Mononuclear cell (primary cell): Measurements from ENCODE around the gene SEPTIN14. TPM values are rescaled to one million over a fixed set of nuclear protein-coding genes. Genes with fewer than 3 reads are reported as not detected.

Experiments
- total RNA-seq: library from RNA; depleted of rRNA; stranded (reverse); fragments of >200 nt; gene quantifications from one replicate; pipeline ENCODE4 v1.2.3, GENCODE V29; 2012

SEPTIN14 gene
- total RNA-seq, 1 donor, result not detected

Other genes starting within 250 kb of the SEPTIN14 start
- 2.8 TPM for gene ZNF713, start 24.7 kb upstream of the SEPTIN14 start, total RNA-seq
- gene MRPS17, start 89.1 kb upstream of the SEPTIN14 start, total RNA-seq, result 6.4 TPM
- gene NIPSNAP2, start 101.8 kb upstream of the SEPTIN14 start, total RNA-seq, result 67.2 TPM
- gene PSPH, start 188.7 kb upstream of the SEPTIN14 start, total RNA-seq, result 1.6 TPM
- 54.6 TPM for gene CCT6A, start 189.0 kb upstream of the SEPTIN14 start, total RNA-seq
- gene SUMF2, start 201.5 kb upstream of the SEPTIN14 start, total RNA-seq, result 79.3 TPM
- 3.1 TPM for gene PHKG1, start 230.2 kb upstream of the SEPTIN14 start, total RNA-seq
- 215 TPM for gene CHCHD2, start 243.7 kb upstream of the SEPTIN14 start, total RNA-seq